OCI-LY1 (cell line): ENCODE measurements around the gene SLC22A4.

Source experiments
- CTCF ChIP-seq: fragments of 200-600 bp; sonication (generic), shearing (Covaris generic); IDR thresholded peaks from 2 replicates; pipeline ENCODE4 v1.5.1; 2017; ENCODE audit warnings: mild to moderate bottlenecking, antibody characterized with exemption, low read length, moderate library complexity, mixed read lengths
- EZH2 ChIP-seq: fragments of 200-600 bp; sonication (generic), shearing (Covaris generic); IDR thresholded peaks from 2 replicates; pipeline ENCODE4 v1.8.0; 2017; ENCODE audit warnings: borderline replicate concordance, mixed run types, mild to moderate bottlenecking, antibody characterized with exemption, low read length, moderate library complexity, mixed read lengths

GRCh38 chr5:132310141-132310834 is 16.1 kb downstream of the SLC22A4 start:
- no peak for TF ChIP-seq EZH2
- TF ChIP-seq CTCF: no peak
